H9 (cell line): ENCODE data around the gene ITPR1. TPM values are rescaled to one million over a fixed set of nuclear protein-coding genes. Genes with fewer than 3 reads are reported as not detected.

Source experiments
- DNase-seq: peaks from one replicate; pipeline ENCODE4 v3.0.0-alpha.2; 2017
- H2AFZ ChIP-seq: one replicate; pipeline ENCODE4 v1.6.1; 2013; ENCODE audit warnings: mild to moderate bottlenecking, low read length, control low read depth, moderate library complexity
- H2AK5ac ChIP-seq: 2 replicates; pipeline ENCODE4 v1.6.1; 2013; ENCODE audit warnings: low read length, control low read depth, mixed read lengths; ENCODE audit not compliant: insufficient read length
- H2BK120ac ChIP-seq: one replicate; pipeline ENCODE4 v1.6.1; 2013; ENCODE audit warnings: low read depth, mild to moderate bottlenecking, low read length, control low read depth, inconsistent platforms; ENCODE audit not compliant: poor library complexity, severe bottlenecking
- H2BK12ac ChIP-seq: 2 replicates; pipeline ENCODE4 v1.6.1; 2013; ENCODE audit warnings: low read length, control low read depth, mixed read lengths, low read depth; ENCODE audit not compliant: insufficient read length
- H2BK15ac ChIP-seq: 2 replicates; pipeline ENCODE4 v1.6.1; 2013; ENCODE audit warnings: low read depth, low read length, control low read depth
- H2BK20ac ChIP-seq: one replicate; pipeline ENCODE4 v1.6.1; 2013; ENCODE audit warnings: low read depth, mild to moderate bottlenecking, low read length, control low read depth, inconsistent platforms; ENCODE audit not compliant: poor library complexity, severe bottlenecking
- H2BK5ac ChIP-seq: 2 replicates; pipeline ENCODE4 v1.6.1; 2013; ENCODE audit warnings: low read length, control low read depth, mixed read lengths; ENCODE audit not compliant: insufficient read length
- H3K14ac ChIP-seq: 2 replicates; pipeline ENCODE4 v1.6.1; 2013; ENCODE audit warnings: low read length, control low read depth; ENCODE audit not compliant: insufficient read depth
- H3K18ac ChIP-seq: 2 replicates; pipeline ENCODE4 v1.6.1; 2013; ENCODE audit warnings: low read depth, mild to moderate bottlenecking, mixed read lengths, low read length, control low read depth; ENCODE audit not compliant: insufficient read length
- H3K23ac ChIP-seq: 2 replicates; pipeline ENCODE4 v1.6.1; 2013; ENCODE audit warnings: low read length, control low read depth, mixed read lengths, low read depth; ENCODE audit not compliant: insufficient read length
- H3K23me2 ChIP-seq: 2 replicates; pipeline ENCODE4 v1.6.1; 2013; ENCODE audit warnings: low read depth, mild to moderate bottlenecking, mixed read lengths, low read length, control low read depth; ENCODE audit not compliant: insufficient read length, poor library complexity, severe bottlenecking
- H3K27ac ChIP-seq: 2 replicates; pipeline ENCODE4 v1.5.1; 2013; ENCODE audit warnings: low read length, control low read depth, mixed read lengths, low read depth; ENCODE audit not compliant: insufficient read length
- H3K27me3 ChIP-seq: 2 replicates; pipeline ENCODE4 v1.6.1; 2013; ENCODE audit warnings: low read length, control low read depth, inconsistent platforms; ENCODE audit not compliant: insufficient read depth
- H3K4ac ChIP-seq: 2 replicates; pipeline ENCODE4 v1.6.1; 2013; ENCODE audit warnings: low read depth, mild to moderate bottlenecking, control low read depth, inconsistent platforms, low read length, moderate library complexity
- H3K4me1 ChIP-seq: 2 replicates; pipeline ENCODE4 v1.6.1; 2013; ENCODE audit warnings: low read length, control low read depth, inconsistent platforms; ENCODE audit not compliant: insufficient read depth
- H3K4me2 ChIP-seq: 2 replicates; pipeline ENCODE4 v1.6.1; 2013; ENCODE audit warnings: low read length, control low read depth, mixed read lengths; ENCODE audit not compliant: insufficient read length, insufficient read depth
- H3K56ac ChIP-seq: 2 replicates; pipeline ENCODE4 v1.6.1; 2013; ENCODE audit warnings: low read depth, mild to moderate bottlenecking, mixed read lengths, low read length, control low read depth; ENCODE audit not compliant: insufficient read length
- H3K79me1 ChIP-seq: 2 replicates; pipeline ENCODE4 v1.6.1; 2013; ENCODE audit warnings: low read depth, mild to moderate bottlenecking, moderate library complexity, low read length, control low read depth, inconsistent platforms; ENCODE audit not compliant: insufficient read depth, poor library complexity, severe bottlenecking
- H3K79me2 ChIP-seq: 2 replicates; pipeline ENCODE4 v1.6.1; 2013; ENCODE audit warnings: low read length, control low read depth, inconsistent platforms; ENCODE audit not compliant: insufficient read depth
- H3K9ac ChIP-seq: 2 replicates; pipeline ENCODE4 v1.6.1; 2013; ENCODE audit warnings: low read length, control low read depth, mixed read lengths; ENCODE audit not compliant: insufficient read length; ENCODE audit errors: extremely low read depth
- H3K9me3 ChIP-seq: one replicate; pipeline ENCODE4 v1.6.1; 2013; ENCODE audit warnings: low read depth, low read length, inconsistent platforms; ENCODE audit not compliant: control insufficient read depth
- H3T11ph ChIP-seq: one replicate; pipeline ENCODE4 v1.6.1; 2013; ENCODE audit warnings: mild to moderate bottlenecking, low read length, control low read depth, inconsistent platforms
- H4K20me1 ChIP-seq: one replicate; pipeline ENCODE4 v1.6.1; 2013; ENCODE audit not compliant: control insufficient read depth, insufficient read length, insufficient read depth
- H4K5ac ChIP-seq: 2 replicates; pipeline ENCODE4 v1.6.1; 2013; ENCODE audit warnings: low read depth, mild to moderate bottlenecking, mixed read lengths, low read length, control low read depth; ENCODE audit not compliant: insufficient read length
- H4K8ac ChIP-seq: replicated peaks from 2 replicates; pipeline ENCODE4 v1.6.1; 2013; ENCODE audit warnings: low read length, control low read depth, mixed read lengths, low read depth; ENCODE audit not compliant: insufficient read length
- H4K91ac ChIP-seq: 2 replicates; pipeline ENCODE4 v1.6.1; 2013; ENCODE audit warnings: low read depth, mild to moderate bottlenecking, moderate library complexity, mixed read lengths, low read length, control low read depth; ENCODE audit not compliant: insufficient read length
- H3K27ac Mint-ChIP-seq, 3 experiments: 2 replicates in 2 of 3; 3 replicates in 1 of 3; pipeline ENCODE4 v1.8.0; 2020 to 2021; ENCODE audit warnings: mixed read lengths in 3 of 3, mild to moderate bottlenecking in 1 of 3, moderate library complexity in 1 of 3
- H3K27me3 Mint-ChIP-seq: 2 replicates; pipeline ENCODE4 v1.8.0; 2021; ENCODE audit warnings: low read depth, mild to moderate bottlenecking, moderate library complexity, mixed read lengths
- H3K36me3 Mint-ChIP-seq, 3 experiments: 2 replicates in 2 of 3; 3 replicates in 1 of 3; pipeline ENCODE4 v1.8.0; 2020 to 2021; ENCODE audit warnings: low read depth in 3 of 3, mixed read lengths in 3 of 3; ENCODE audit not compliant: insufficient read depth in 1 of 3
- H3K4me1 Mint-ChIP-seq, 2 experiments: 2 replicates each; pipeline ENCODE4 v1.8.0; 2020; ENCODE audit warnings: mixed read lengths in 2 of 2
- H3K4me3 Mint-ChIP-seq, 2 experiments: 2 replicates in 1 of 2; 3 replicates in 1 of 2; pipeline ENCODE4 v1.8.0; 2020 to 2021; ENCODE audit warnings: mild to moderate bottlenecking in 2 of 2, mixed read lengths in 2 of 2, moderate library complexity in 1 of 2
- H3K9me3 Mint-ChIP-seq, 2 experiments: 2 replicates in 1 of 2; 3 replicates in 1 of 2; pipeline ENCODE4 v1.8.0; 2020; ENCODE audit warnings: mild to moderate bottlenecking in 2 of 2, mixed read lengths in 2 of 2, moderate library complexity in 1 of 2
- CTCF ChIP-seq: fragments of 200-600 bp; sonication (generic); conservative IDR thresholded peaks from 3 replicates; pipeline ENCODE4 v1.8.0; 2021; ENCODE audit warnings: antibody characterized with exemption, mild to moderate bottlenecking
- WGBS: extraction: QIAGEN DNeasy Blood & Tissue Kit; methylation state at CpG from one replicate; pipeline ENCODE4 v1.1.7; 2013; ENCODE audit warnings: missing lambda C conversion rate, low lambda C conversion rate, mixed read lengths; ENCODE audit not compliant: insufficient read length; ENCODE audit errors: extremely low coverage; 5-methylcytosine and 5-hydroxymethylcytosine counted together
- total RNA-seq: library from RNA; stranded (reverse); gene quantifications from 2 replicates; pipeline ENCODE4 v1.2.1, GENCODE V29; 2021

Gene ITPR1
- total RNA-seq, 1 experiment from 2014 or later, result 4.2 TPM

DNA sequence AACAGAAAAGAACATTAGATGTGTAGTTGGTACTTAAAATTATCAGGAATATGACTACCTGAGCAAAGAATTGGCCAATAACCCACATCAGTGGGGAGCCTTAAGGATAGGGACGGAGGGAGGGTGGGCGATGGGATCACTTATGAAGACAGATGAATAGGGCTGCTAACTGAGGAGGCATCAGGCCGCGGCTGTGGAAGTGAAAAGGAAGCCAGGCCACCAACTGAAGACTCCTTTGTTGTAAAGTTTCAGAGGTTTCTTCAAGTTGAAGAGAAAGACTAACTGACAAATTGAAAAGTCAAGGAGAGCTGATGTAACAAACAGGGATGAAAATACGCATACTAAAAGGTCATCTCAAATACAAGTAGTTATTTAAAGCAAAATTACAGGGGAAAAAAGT lies 350.5 kb downstream of the ITPR1 start:
- Histone ChIP-seq H2AFZ (no peak overlapping the region), H3K56ac (no peak overlapping the region), H2BK20ac (no peak overlapping the region), H4K20me1 (no peaks in the 10 kb centered on the region), H3K14ac (no peak overlapping the region), H3K27me3 (no peaks in the 10 kb centered on the region), H3K4me1 (no peaks in the 10 kb centered on the region; the same call in 1 of the 2 replicates), H3K79me2 (no peaks in the 10 kb centered on the region), H3K23ac (no peak overlapping the region), H4K5ac (no peak overlapping the region), H3K4ac (no peak overlapping the region), H4K8ac (no peak overlapping the region), H3K79me1 (no peaks in the 10 kb centered on the region), H2BK5ac (no peak overlapping the region), H3K9ac (no peak overlapping the region), H3T11ph (no peak overlapping the region), H2BK12ac (no peak overlapping the region), H3K4me2 (no peak overlapping the region), H3K18ac (no peak overlapping the region), H3K23me2 (no peaks in the 10 kb centered on the region), H3K27ac (no peak overlapping the region), H2AK5ac (no peak overlapping the region), H2BK120ac (no peak overlapping the region), H4K91ac (no peak overlapping the region), H3K9me3 (no peaks in the 10 kb centered on the region), H2BK15ac (no peak overlapping the region)
- Mint-ChIP-seq H3K4me1 (peaks cover 9 to 15% of the 10 kb centered on the region in 2 experiments), H3K4me3 (no peak overlapping the region), H3K27ac (no peak overlapping the region), H3K36me3 (no peaks in the 10 kb centered on the region), H3K9me3 (no peaks in the 10 kb centered on the region), H3K27me3 (no peaks in the 10 kb centered on the region; the same call in 1 of the 2 replicates)
- no peak for TF ChIP-seq CTCF
- WGBS, result no CpG with 5 or more reads among the region's 5 CpGs
- no peak for DNase-seq
